NCI-H1694 treated with DMSO at 0.1 percent for 48 hours (cell line): ENCODE measurements around the gene DPM1.
A peak's percentile ranks its signal among the peaks of the same experiment; 100 is the strongest.
"Not testable (repeated sequence)": the region's sequence is repeated elsewhere in the genome, so short reads cannot be mapped to it uniquely, and the experiment has no call there.

ENCODE experiments used
- DNase-seq: peaks from one replicate; lab custom pipeline; 2025; lab: John Stamatoyannopoulos, UW

DPM1 gene

GRCh38 chr20:50980071-50980681, 21.8 kb upstream of the DPM1 start:
- DNase-seq = no peak

GRCh38 chr20:50978533-50978932, 20.2 kb upstream of the DPM1 start:
- DNase-seq = not testable (repeated sequence)

- no peak for DNase-seq
These were observed 19.0 kb upstream of the DPM1 start for GRCh38 chr20:50977066-50978021.

GRCh38 chr20:50975701-50976330, 17.5 kb upstream of the DPM1 start:
- DNase-seq = no peak

- DNase-seq = no peak
These were observed 11.6 kb upstream of the DPM1 start for GRCh38 chr20:50969912-50970311.

GRCh38 chr20:50969435-50969834, 11.1 kb upstream of the DPM1 start:
- DNase-seq = no peak

GRCh38 chr20:50968289-50968688, 10.0 kb upstream of the DPM1 start:
- no peak for DNase-seq

- no peak for DNase-seq
These were observed 9.3 kb upstream of the DPM1 start for GRCh38 chr20:50967586-50967985.

GRCh38 chr20:50959543-50960126, 1.3 kb upstream of the DPM1 start:
- DNase-seq = no peak

- DNase-seq = peak; percentile 88
These were observed 547 bp upstream of the DPM1 start, which contains the start of gene MOCS3 for GRCh38 chr20:50958615-50959542. TSS of gene MOCS3 (plus strand) at chr20:50958818. CDS start at chr20:50958843, 25 bp downstream.

- DNase-seq = no peak
These were observed 1.1 kb downstream of the DPM1 start for GRCh38 chr20:50957276-50957675.

- no peak for DNase-seq
These were observed 4.5 kb downstream of the DPM1 start for GRCh38 chr20:50953821-50954220.

GRCh38 chr20:50953196-50953595, 5.1 kb downstream of the DPM1 start:
- DNase-seq = no peak

GRCh38 chr20:50948132-50948785, 10.1 kb downstream of the DPM1 start:
- no peak for DNase-seq

- DNase-seq = no peak
These were observed 15.3 kb downstream of the DPM1 start for GRCh38 chr20:50943069-50943468.

GRCh38 chr20:50933589-50933988, 24.7 kb downstream of the DPM1 start:
- no peak for DNase-seq

GRCh38 chr20:50932691-50933280, 25.5 kb downstream of the DPM1 start:
- DNase-seq = no peak

- no peak for DNase-seq
These were observed 26.3 kb downstream of the DPM1 start for GRCh38 chr20:50932016-50932485.

- DNase-seq = peak; percentile 74
These were observed 26.9 kb downstream of the DPM1 start, which contains the start of gene ADNP for GRCh38 chr20:50931306-50932015. TSS of gene ADNP (minus strand) at chr20:50931437. CDS start at chr20:50903996, 27,441 bp downstream.

- DNase-seq = no peak
These were observed 27.4 kb downstream of the DPM1 start for GRCh38 chr20:50930976-50931305.
